Stimulated activated effector memory CD8-positive, alpha-beta T cell treated with anti-CD3 and anti-CD28 coated beads, Interleukin-12 subunit alpha, Interleukin-12 subunit beta, amount 100 ng/mL, for 72 hours (primary cell): ENCODE results near the gene AGPAT3.

Experiments
- ATAC-seq: fragments of 150-1000 bp; cut with Tn5 transposase; 2 replicates; pipeline ENCODE4 v1.10.0; 2021
- DNase-seq, 2 donors: peaks; one replicate each; pipeline ENCODE4 v3.0.0; 2021 to 2022; ENCODE audit warnings: low spot score in 2 of 2
- H3K27ac Mint-ChIP-seq: one replicate; pipeline ENCODE4 v1.8.0; 2022; ENCODE audit warnings: mild to moderate bottlenecking, mixed read lengths
- H3K36me3 Mint-ChIP-seq: one replicate; pipeline ENCODE4 v1.8.0; 2022; ENCODE audit warnings: mild to moderate bottlenecking, mixed read lengths
- H3K4me1 Mint-ChIP-seq: one replicate; pipeline ENCODE4 v1.8.0; 2022; ENCODE audit warnings: mixed read lengths
- H3K4me3 Mint-ChIP-seq: one replicate; pipeline ENCODE4 v1.8.0; 2022; ENCODE audit warnings: mild to moderate bottlenecking, mixed read lengths
- H3K9me3 Mint-ChIP-seq: one replicate; pipeline ENCODE4 v1.8.0; 2022; ENCODE audit warnings: mixed read lengths

The AGPAT3 gene

DNA sequence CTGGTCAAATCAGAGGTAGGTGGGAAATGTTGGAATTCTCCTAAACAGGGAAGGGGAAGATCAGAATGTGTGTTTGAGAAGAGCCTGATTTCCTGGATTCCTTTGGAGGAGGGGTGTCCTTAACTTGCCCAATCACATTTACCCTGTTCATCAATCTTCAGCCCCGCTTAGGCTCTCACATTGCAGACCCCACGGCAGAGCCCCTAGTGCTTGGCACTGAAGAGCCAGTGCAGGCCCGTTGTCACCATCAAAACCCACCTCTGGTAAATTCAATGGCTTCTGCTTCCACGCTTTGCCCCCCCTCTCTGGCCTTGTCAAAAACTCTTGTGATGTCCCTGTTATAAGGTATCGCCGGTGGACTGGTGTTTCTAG is 2.3 kb downstream of the AGPAT3 start:
- H3K4me3 Mint-ChIP-seq = peak overlapping the region; percentile 78
- H3K36me3 Mint-ChIP-seq = peaks cover 37% of the 10 kb centered on the region
- DNase-seq (no peak), ATAC-seq (no peak)
- no peaks in the 10 kb centered on the region for H3K9me3 Mint-ChIP-seq
- peaks cover 48% of the 10 kb centered on the region for H3K4me1 Mint-ChIP-seq
- H3K27ac Mint-ChIP-seq = peak overlapping the region; percentile 84

DNA sequence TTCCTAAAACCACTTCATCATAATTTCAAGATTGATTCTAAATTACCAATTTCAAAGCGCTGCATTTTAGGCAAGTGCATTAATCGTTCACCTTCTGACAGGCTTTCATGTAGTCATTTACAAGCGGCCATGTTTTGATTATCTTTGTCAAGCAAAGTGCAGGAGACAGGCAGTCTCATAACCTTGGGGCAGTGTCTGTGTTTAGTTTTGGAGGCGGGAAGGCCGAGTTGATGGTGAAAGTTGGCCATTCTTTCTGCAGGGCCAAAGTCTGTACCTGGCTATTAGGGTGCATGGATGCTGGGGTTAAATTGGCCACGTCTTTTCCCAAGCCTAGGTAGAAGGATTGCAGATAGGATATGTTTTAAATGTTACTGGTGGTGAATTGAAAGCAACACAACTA is 2.9 kb downstream of the AGPAT3 start:
- peaks cover 43% of the 10 kb centered on the region for H3K36me3 Mint-ChIP-seq
- DNase-seq (no peak), ATAC-seq (no peak)
- H3K4me1 Mint-ChIP-seq = peaks cover 55% of the 10 kb centered on the region
- no peaks in the 10 kb centered on the region for H3K9me3 Mint-ChIP-seq
- H3K27ac Mint-ChIP-seq = no peak overlapping the region
- H3K4me3 Mint-ChIP-seq = peak overlapping the region; percentile 78

DNA sequence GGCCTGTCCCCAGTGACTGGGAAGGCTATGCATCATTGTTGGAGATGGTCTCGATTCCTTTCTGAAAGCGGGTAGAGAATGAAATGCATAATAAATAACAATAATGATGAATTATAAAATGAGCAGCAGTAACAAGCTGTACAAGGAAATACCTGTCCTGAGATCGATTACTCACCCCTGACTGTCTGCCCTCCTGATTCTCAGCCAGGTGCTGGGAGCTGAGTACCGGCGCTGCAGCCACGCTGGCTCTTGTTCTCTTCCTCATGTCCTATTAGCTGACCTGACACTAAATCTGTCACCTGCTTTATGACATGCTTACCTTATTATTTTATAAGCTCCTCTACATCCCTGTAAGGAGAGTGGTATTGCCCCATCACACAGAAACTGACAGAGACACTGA is 3.4 kb downstream of the AGPAT3 start:
- peaks cover 60% of the 10 kb centered on the region for H3K4me1 Mint-ChIP-seq

DNA sequence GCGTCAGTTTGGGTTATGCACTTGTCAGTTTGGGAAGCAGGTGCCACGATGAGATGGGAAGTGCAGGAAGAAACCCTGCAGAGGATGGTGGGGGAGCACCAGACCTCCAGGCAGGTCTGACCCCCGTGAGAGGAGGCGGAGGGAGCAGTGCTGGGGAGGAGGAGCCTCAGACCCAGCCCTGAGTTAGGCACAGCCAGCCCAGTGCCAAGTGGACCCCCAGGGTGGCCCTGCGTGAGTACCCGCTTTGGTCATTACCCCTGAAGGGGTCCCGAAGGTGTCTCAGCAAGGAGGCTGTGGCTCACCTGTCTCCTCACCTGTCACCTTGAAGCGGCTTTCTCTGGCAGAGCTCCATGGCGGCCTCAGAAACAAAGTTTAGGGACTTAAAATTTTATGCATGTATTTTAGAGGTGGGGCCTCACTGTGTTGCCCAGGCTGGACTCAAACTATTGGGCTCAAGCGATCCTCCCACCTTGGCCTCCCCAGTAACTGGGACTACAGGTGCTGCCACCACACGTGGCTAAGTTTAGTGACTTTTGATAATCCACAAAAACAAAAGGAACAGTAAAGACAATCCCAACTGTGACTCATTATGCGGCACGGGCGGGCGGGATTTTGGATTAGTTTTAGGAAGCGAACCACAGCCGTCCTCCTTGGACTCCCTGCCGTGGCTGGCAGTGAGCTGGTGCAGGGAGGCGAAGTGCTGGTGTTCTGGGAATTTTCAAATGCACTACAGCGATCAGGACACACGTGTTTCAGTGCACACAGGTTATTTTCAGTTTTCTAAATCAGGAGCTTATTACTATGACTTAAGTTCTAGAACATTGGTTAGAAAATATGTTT is 4.7 kb downstream of the AGPAT3 start:
- no peak overlapping the region for H3K4me3 Mint-ChIP-seq
- H3K27ac Mint-ChIP-seq = no peak overlapping the region
- peaks cover 56% of the 10 kb centered on the region for H3K36me3 Mint-ChIP-seq
- H3K4me1 Mint-ChIP-seq = peaks cover 66% of the 10 kb centered on the region
- no peaks in the 10 kb centered on the region for H3K9me3 Mint-ChIP-seq
- ATAC-seq (no peak), DNase-seq (no peak)

More for the DNA sequence above, 3.4 kb downstream of the AGPAT3 start:
- ATAC-seq (no peak), DNase-seq (no peak)
- no peak overlapping the region for H3K27ac Mint-ChIP-seq
- no peaks in the 10 kb centered on the region for H3K9me3 Mint-ChIP-seq
- peaks cover 47% of the 10 kb centered on the region for H3K36me3 Mint-ChIP-seq
- peak overlapping the region; percentile 78 for H3K4me3 Mint-ChIP-seq

DNA sequence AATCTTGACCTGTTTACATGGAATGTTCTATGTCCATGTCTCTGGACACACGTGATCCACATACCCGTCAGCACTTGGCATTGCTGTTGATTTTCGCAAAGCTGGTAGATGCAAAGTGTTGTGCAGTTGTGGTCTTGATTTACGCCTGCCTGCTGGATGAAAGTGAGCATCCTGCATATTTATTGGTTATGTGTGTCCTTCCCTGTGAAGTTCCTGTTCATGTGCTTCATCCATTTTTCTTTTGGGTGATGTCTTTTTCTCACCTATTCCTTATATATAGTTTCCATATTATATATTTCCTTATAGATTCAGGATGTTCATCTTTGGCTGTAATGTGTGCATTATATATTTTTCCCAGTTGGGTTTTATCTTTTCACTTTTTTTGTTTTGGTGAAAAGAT is 6.5 kb downstream of the AGPAT3 start:
- DNase-seq (no peak), ATAC-seq (no peak)
- Mint-ChIP-seq H3K4me3 (no peak overlapping the region), H3K27ac (no peak overlapping the region), H3K36me3 (peaks cover 69% of the 10 kb centered on the region), H3K9me3 (no peaks in the 10 kb centered on the region), H3K4me1 (peaks cover 69% of the 10 kb centered on the region)

DNA sequence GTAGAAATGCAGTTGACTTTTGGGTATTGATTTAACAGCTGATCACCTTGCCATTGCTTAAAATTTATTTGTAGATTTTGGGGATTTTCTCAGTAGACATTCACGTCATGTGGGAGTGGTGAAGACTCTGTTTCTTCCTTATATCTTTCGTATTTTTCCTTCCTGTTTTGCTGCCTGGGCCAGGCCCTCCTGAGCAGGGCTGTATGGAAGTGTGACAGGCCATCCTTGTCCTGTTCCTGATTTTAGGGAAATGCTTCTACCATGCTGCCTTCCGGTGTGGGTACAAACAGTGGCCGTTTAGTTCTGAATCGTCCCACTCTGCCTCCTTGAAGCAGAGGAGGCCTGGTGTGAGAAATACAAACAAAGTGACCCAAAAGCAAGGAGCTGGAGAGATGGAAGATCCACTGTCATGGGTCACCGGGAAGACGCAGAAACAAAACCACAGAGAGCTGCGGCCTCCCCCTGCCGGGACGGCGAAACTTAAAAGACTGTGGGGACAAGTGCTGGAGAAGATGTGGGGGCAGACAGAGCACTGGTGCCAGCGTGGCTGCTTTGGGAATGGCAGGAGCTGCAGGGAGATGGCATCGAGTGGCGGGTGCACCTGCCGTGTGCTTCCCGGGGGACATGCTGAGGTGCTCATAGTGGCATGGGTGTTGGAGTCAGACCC is 7.6 kb downstream of the AGPAT3 start:
- Mint-ChIP-seq H3K9me3 (no peaks in the 10 kb centered on the region), H3K27ac (peak overlapping the region; percentile 78), H3K36me3 (peaks cover 58% of the 10 kb centered on the region), H3K4me1 (peaks cover 59% of the 10 kb centered on the region), H3K4me3 (peak overlapping the region; percentile 10)
- DNase-seq (no peak), ATAC-seq (no peak)

DNA sequence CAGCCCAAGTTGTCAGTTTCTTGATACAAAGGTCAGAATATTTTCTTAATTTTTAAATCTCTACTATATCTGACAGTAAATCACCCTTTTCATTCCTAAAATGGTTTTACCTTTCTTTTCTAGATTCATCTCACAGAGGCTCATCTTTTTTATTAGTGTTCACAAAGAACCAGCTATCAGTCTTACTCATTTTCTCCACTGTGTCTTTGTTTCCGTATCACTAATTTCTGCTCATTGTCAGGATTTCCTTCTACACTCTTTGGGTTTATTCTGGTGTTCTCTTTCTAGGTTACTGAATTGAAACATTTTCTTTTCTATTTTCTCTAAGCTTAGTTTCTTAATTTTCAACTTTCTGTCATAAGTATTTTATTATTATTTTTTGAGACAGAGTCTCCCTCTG is 8.7 kb downstream of the AGPAT3 start:
- H3K36me3 Mint-ChIP-seq = peaks cover 50% of the 10 kb centered on the region
- peak; percentile 86 for ATAC-seq
- H3K4me1 Mint-ChIP-seq = peaks cover 59% of the 10 kb centered on the region

DNA sequence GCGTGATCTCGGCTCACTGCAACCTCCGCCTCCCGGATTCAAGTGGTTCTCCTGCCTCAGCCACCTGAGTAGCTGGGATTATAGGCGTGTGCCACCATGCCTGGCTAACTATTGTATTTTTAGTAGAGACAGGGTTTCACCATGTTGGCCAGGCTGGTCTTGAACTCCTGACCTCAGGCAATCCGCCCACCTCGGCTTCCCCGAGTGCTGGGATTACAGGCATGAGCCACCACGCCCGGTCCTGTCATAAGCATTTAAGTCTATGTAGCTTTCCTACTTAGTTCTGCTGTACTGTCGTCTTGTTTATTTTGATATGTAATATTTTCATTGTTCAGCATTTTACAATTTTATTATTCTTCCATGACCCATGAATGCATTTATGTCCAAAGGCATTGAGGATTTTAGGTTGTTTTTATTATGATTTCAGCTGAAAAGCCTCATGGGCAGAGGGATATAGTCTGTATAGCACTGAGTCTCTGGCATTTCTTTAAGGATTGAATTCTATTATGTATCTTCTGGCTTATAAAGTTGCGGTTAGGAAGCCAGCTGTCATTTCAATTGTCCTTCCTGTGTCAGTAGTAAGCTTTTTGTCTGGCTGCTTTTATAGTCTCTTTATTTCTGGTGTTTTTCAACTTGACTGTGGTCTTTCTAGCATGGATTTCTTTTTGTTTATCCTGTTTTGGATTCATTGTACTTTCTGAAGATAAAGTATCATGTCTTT is 9.2 kb downstream of the AGPAT3 start:
- peaks cover 44% of the 10 kb centered on the region for H3K36me3 Mint-ChIP-seq
- no peak overlapping the region for H3K4me3 Mint-ChIP-seq

More for the DNA sequence above, 8.7 kb downstream of the AGPAT3 start:
- no peak for DNase-seq
- H3K4me3 Mint-ChIP-seq = no peak overlapping the region
- H3K27ac Mint-ChIP-seq = peak overlapping the region; percentile 2
- no peaks in the 10 kb centered on the region for H3K9me3 Mint-ChIP-seq

DNA sequence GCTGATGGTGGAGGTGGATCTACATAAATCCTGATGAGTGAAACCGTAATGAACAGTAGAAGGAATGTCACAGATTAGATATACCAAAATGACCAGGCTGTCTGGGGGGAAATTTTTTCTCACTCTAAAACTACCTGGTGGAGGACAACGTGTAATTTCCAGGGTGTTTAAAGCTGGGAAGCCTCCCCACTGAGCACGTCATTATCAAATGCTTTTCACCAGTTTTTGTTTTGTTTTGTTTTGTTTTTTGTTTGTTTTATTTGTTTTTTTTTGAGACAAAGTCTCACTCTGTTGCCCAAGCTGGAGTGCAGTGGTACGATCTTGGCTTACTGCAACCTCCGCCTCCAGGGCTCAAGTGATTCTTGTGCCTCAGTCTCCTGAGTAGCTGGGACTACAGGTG is 11.6 kb downstream of the AGPAT3 start:
- Mint-ChIP-seq H3K4me3 (no peak overlapping the region), H3K9me3 (no peaks in the 10 kb centered on the region), H3K36me3 (peaks cover 39% of the 10 kb centered on the region), H3K4me1 (peaks cover 64% of the 10 kb centered on the region), H3K27ac (no peak overlapping the region)
- no peak for DNase-seq
- no peak for ATAC-seq

More for the DNA sequence above, 9.2 kb downstream of the AGPAT3 start:
- DNase-seq = no peak
- Mint-ChIP-seq H3K4me1 (peaks cover 53% of the 10 kb centered on the region), H3K27ac (peak overlapping the region; percentile 2), H3K9me3 (no peaks in the 10 kb centered on the region)
- ATAC-seq = no peak

DNA sequence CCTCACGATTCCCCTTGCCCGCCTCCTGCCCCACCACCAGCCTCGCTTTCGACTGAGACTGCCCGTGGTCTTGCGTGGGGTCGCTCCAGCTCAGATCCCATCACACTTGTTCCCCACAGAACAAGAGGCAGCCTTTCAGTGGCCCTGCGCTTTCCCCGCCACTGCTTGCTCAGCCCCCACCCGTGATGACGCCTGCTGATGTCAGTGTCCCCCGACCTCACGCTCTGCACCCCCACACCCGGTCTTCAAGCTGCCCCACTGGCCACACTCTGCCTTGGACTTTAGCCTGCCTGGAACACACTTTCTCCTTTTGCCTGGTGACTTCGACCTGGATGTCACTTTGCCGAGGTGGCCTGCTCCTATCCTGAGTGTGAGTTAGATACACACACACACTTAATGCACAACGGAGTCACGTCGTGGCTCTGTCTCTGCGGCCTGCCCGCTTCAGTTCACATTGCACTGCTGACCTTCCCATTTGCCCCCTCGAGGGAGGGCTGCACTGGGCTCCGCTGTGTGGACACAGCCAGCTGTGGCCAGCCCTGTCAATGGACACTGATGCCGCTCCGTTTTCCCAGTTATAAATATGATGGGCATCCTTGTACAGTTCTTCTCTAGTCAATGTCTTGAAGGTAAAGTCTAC is 13.0 kb downstream of the AGPAT3 start:
- no peak overlapping the region for H3K27ac Mint-ChIP-seq
- DNase-seq = no peak
- peaks cover 62% of the 10 kb centered on the region for H3K4me1 Mint-ChIP-seq
- H3K9me3 Mint-ChIP-seq = no peaks in the 10 kb centered on the region
- ATAC-seq = no peak
- no peak overlapping the region for H3K4me3 Mint-ChIP-seq
- H3K36me3 Mint-ChIP-seq = peaks cover 28% of the 10 kb centered on the region

DNA sequence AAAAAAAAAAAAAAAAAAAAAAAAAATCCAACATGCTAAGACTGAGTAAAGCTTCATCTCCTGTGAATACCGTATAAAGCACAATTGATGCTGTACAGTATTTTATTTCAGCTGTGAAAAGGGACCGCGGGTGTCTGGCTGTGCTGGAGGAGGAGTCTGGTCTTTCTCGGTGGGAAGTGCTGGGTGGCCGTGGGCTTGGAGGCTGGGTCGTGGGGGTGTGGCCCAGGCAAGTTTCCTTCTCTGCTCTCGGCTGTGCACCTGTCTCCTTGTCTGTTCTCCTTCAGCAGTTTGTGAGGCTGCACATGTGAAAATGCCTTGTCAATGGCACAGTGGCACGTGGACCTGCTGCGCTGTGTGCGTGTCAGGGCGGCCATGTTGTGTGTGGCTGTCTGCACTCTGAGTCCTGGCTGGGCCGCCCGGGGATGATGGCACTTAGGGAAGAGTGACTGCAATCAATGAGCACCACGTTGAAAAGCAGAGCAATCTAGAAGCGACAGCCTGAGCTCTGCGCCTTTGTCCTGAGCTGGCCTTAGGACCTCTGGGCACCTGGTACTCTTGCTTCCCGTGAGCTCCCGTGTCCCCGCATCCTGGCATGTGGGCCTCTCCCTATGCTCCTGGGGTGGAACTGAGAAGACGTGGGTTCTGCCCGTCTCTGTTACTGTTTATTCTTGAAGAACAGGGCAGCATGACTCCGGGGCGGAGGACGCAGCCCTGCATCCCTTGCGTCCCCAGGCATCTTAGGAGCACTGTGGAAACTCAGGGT is 14.5 kb downstream of the AGPAT3 start:
- no peak for ATAC-seq
- no peaks in the 10 kb centered on the region for H3K9me3 Mint-ChIP-seq
- H3K4me3 Mint-ChIP-seq = no peak overlapping the region
- DNase-seq = no peak
- H3K27ac Mint-ChIP-seq = no peak overlapping the region
- H3K4me1 Mint-ChIP-seq = peaks cover 66% of the 10 kb centered on the region
- H3K36me3 Mint-ChIP-seq = peaks cover 23% of the 10 kb centered on the region

DNA sequence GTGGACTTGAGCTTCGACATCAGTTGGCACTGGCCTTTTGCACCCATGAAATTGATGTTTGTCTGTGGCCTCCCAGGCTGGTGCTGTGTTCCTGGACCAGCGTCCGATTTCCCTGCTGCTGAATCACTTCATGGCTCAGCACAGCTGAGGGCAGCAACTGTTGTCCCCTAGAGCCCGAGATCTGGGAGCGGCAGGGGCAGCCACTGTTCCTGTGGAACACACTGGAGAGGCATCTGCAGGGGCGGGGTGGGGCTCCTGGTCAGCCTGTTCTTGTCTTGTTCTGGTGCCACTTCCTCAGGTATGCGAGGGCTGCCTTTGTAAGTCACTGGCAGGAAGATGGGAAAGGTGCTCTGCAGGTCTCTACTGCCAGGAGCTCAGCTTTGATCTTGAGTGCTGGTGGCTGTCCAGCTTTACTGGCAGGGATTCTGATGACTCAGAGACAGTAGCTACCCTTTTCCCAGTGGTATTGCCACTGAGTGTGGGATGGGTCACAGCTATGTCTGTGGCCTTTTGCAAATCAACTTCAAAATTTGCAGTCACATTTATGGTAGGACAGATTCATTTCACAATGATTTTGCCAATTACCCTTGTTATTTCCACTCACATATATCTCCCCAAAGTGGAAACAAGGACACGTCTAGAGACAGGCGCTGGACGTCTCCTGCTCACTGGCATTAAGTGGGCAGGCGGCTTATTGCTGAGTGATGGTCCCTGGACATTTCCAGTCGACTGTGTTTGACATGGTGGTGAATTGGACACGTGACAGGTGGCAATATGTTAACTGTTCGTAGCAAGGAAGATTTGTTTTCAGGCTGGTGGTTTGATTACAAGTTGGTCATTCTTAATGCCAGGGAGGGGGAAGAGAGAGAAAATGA is 15.3 kb downstream of the AGPAT3 start:
- ATAC-seq (no peak), DNase-seq (no peak)
- no peak overlapping the region for H3K27ac Mint-ChIP-seq
- no peaks in the 10 kb centered on the region for H3K9me3 Mint-ChIP-seq
- peaks cover 16% of the 10 kb centered on the region for H3K36me3 Mint-ChIP-seq
- H3K4me1 Mint-ChIP-seq = peaks cover 68% of the 10 kb centered on the region
- no peak overlapping the region for H3K4me3 Mint-ChIP-seq

DNA sequence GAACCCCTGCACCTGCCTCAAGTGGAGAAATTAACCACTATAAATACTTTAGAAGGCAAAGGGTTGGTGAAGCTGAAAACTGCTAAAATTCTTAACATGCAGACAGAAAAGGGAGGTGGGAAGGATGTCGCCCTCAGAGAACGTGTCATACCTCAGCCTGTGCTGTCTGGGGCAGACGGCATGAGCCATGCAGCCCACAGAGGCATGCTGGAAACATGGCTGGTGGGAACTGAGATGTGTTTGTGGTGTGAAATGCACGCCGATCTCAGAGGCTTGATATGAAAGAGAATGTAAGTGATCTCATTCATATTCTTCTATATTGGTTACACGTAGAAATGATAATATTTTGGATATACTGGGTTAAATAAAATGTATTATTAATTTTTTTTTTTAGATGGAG is 16.3 kb downstream of the AGPAT3 start:
- DNase-seq (no peak), ATAC-seq (peak; percentile 94)
- H3K4me3 Mint-ChIP-seq = no peak overlapping the region
- H3K4me1 Mint-ChIP-seq = peaks cover 71% of the 10 kb centered on the region
- no peak overlapping the region for H3K27ac Mint-ChIP-seq
- H3K9me3 Mint-ChIP-seq = no peaks in the 10 kb centered on the region
- H3K36me3 Mint-ChIP-seq = peaks cover 7% of the 10 kb centered on the region

DNA sequence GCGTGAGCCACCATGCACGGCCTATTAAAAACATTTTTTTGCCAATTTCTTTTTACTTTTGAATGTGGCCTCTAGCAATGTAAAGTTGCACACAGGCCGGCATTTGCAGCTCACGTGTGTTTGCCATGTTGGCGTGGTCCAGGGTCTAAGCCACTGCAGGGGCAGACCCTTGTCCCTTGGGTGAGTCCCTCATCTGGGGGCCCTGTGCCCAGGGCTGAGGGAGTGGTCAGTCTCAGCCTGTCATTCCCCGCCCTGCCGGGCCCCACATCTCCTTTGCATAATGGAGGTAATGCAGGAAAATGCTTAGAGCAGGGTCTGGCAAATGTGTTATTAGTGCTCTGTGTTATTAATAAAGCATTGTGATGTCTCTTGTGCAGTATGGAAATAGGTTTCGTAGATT is 16.9 kb downstream of the AGPAT3 start:
- no peak for ATAC-seq
- H3K9me3 Mint-ChIP-seq = no peaks in the 10 kb centered on the region
- peaks cover 7% of the 10 kb centered on the region for H3K36me3 Mint-ChIP-seq
- H3K4me1 Mint-ChIP-seq = peaks cover 77% of the 10 kb centered on the region
- H3K4me3 Mint-ChIP-seq = no peak overlapping the region
- no peak for DNase-seq
- H3K27ac Mint-ChIP-seq = no peak overlapping the region
